Measurements from ENCODE around the gene MESP1.

Gene MESP1

GRCh38 chr15:89743011-89743410 is 8.0 kb downstream of the MESP1 start:
- Histone ChIP-seq H3K4me1 (ENCODE audit: control insufficient read depth, insufficient read depth, low read length) (peaks cover 4% of the 10 kb centered on the region), H3K36me3 (ENCODE audit: control insufficient read depth, insufficient read depth, low read length, severe bottlenecking) (no peaks in the 10 kb centered on the region), H3K9me3 (ENCODE audit: control insufficient read depth, low read length) (no peaks in the 10 kb centered on the region), H3K4me3 (ENCODE audit: low read length) (no peak overlapping the region), H3K9ac (ENCODE audit: low read length) (no peak overlapping the region), H3K27me3 (replicated peaks; ENCODE audit: control insufficient read depth, insufficient read depth, low read length) (peaks cover 13% of the 10 kb centered on the region)
- no peak for DNase-seq (ENCODE audit: low read depth)

GRCh38 chr15:89740137-89740536 is 10.9 kb downstream of the MESP1 start:
- H3K4me3 ChIP-seq (ENCODE audit: low read length) = no peak overlapping the region
- H3K4me1 ChIP-seq (ENCODE audit: control insufficient read depth, insufficient read depth, low read length) = peaks cover 2% of the 10 kb centered on the region
- H3K9ac ChIP-seq (ENCODE audit: low read length) = peak overlapping the region; percentile 22
- H3K27me3 ChIP-seq (replicated peaks; ENCODE audit: control insufficient read depth, insufficient read depth, low read length) = peaks cover 11% of the 10 kb centered on the region
- no peaks in the 10 kb centered on the region for H3K36me3 ChIP-seq (ENCODE audit: control insufficient read depth, insufficient read depth, low read length, severe bottlenecking)
- DNase-seq (ENCODE audit: low read depth) = peak; percentile 87
- H3K9me3 ChIP-seq (ENCODE audit: control insufficient read depth, low read length) = no peaks in the 10 kb centered on the region

GRCh38 chr15:89735773-89736172 is 15.3 kb downstream of the MESP1 start:
- no peaks in the 10 kb centered on the region for H3K36me3 ChIP-seq (ENCODE audit: control insufficient read depth, insufficient read depth, low read length, severe bottlenecking)
- no peak overlapping the region for H3K4me3 ChIP-seq (ENCODE audit: low read length)
- peaks cover 21% of the 10 kb centered on the region for H3K27me3 ChIP-seq (replicated peaks; ENCODE audit: control insufficient read depth, insufficient read depth, low read length)
- H3K4me1 ChIP-seq (ENCODE audit: control insufficient read depth, insufficient read depth, low read length) = peaks cover 11% of the 10 kb centered on the region
- no peaks in the 10 kb centered on the region for H3K9me3 ChIP-seq (ENCODE audit: control insufficient read depth, low read length)
- no peak overlapping the region for H3K9ac ChIP-seq (ENCODE audit: low read length)
- DNase-seq (ENCODE audit: low read depth) = no peak

GRCh38 chr15:89732451-89733172 is 18.4 kb downstream of the MESP1 start:
- H3K4me3 ChIP-seq (ENCODE audit: low read length) = no peak overlapping the region
- H3K9ac ChIP-seq (ENCODE audit: low read length) = peak overlapping the region; percentile 4
- no peaks in the 10 kb centered on the region for H3K36me3 ChIP-seq (ENCODE audit: control insufficient read depth, insufficient read depth, low read length, severe bottlenecking)
- no peak for DNase-seq (ENCODE audit: low read depth)
- peaks cover 34% of the 10 kb centered on the region for H3K4me1 ChIP-seq (ENCODE audit: control insufficient read depth, insufficient read depth, low read length)
- no peaks in the 10 kb centered on the region for H3K9me3 ChIP-seq (ENCODE audit: control insufficient read depth, low read length)
- H3K27me3 ChIP-seq (replicated peaks; ENCODE audit: control insufficient read depth, insufficient read depth, low read length) = peaks cover 21% of the 10 kb centered on the region

GRCh38 chr15:89731275-89731674 is 19.8 kb downstream of the MESP1 start:
- Histone ChIP-seq H3K4me1 (ENCODE audit: control insufficient read depth, insufficient read depth, low read length) (peaks cover 47% of the 10 kb centered on the region), H3K4me3 (ENCODE audit: low read length) (no peak overlapping the region), H3K27me3 (replicated peaks; ENCODE audit: control insufficient read depth, insufficient read depth, low read length) (peaks cover 21% of the 10 kb centered on the region), H3K9me3 (ENCODE audit: control insufficient read depth, low read length) (no peaks in the 10 kb centered on the region), H3K36me3 (ENCODE audit: control insufficient read depth, insufficient read depth, low read length, severe bottlenecking) (no peaks in the 10 kb centered on the region), H3K9ac (ENCODE audit: low read length) (no peak overlapping the region)
- DNase-seq (ENCODE audit: low read depth) = no peak

GRCh38 chr15:89728254-89728653 is 22.8 kb downstream of the MESP1 start:
- peak; percentile 66 for DNase-seq (ENCODE audit: low read depth)
- peaks cover 9% of the 10 kb centered on the region for H3K9me3 ChIP-seq (ENCODE audit: control insufficient read depth, low read length)
- peaks cover 47% of the 10 kb centered on the region for H3K4me1 ChIP-seq (ENCODE audit: control insufficient read depth, insufficient read depth, low read length)
- H3K9ac ChIP-seq (ENCODE audit: low read length) = peak overlapping the region; percentile 74
- no peaks in the 10 kb centered on the region for H3K36me3 ChIP-seq (ENCODE audit: control insufficient read depth, insufficient read depth, low read length, severe bottlenecking)
- H3K27me3 ChIP-seq (replicated peaks; ENCODE audit: control insufficient read depth, insufficient read depth, low read length) = peaks cover under 1% of the 10 kb centered on the region
- H3K4me3 ChIP-seq (ENCODE audit: low read length) = peak overlapping the region; percentile 32

GRCh38 chr15:89725064-89725463 is 26.0 kb downstream of the MESP1 start:
- H3K9ac ChIP-seq (ENCODE audit: low read length) = no peak overlapping the region
- DNase-seq (ENCODE audit: low read depth) = no peak
- peaks cover 35% of the 10 kb centered on the region for H3K4me1 ChIP-seq (ENCODE audit: control insufficient read depth, insufficient read depth, low read length)
- H3K36me3 ChIP-seq (ENCODE audit: control insufficient read depth, insufficient read depth, low read length, severe bottlenecking) = no peaks in the 10 kb centered on the region
- no peaks in the 10 kb centered on the region for H3K27me3 ChIP-seq (replicated peaks; ENCODE audit: control insufficient read depth, insufficient read depth, low read length)
- H3K9me3 ChIP-seq (ENCODE audit: control insufficient read depth, low read length) = peaks cover 18% of the 10 kb centered on the region
- no peak overlapping the region for H3K4me3 ChIP-seq (ENCODE audit: low read length)

GRCh38 chr15:89724621-89725020 is 26.4 kb downstream of the MESP1 start:
- Histone ChIP-seq H3K9ac (ENCODE audit: low read length) (no peak overlapping the region), H3K36me3 (ENCODE audit: control insufficient read depth, insufficient read depth, low read length, severe bottlenecking) (no peaks in the 10 kb centered on the region), H3K9me3 (ENCODE audit: control insufficient read depth, low read length) (peaks cover 18% of the 10 kb centered on the region), H3K4me3 (ENCODE audit: low read length) (no peak overlapping the region), H3K4me1 (ENCODE audit: control insufficient read depth, insufficient read depth, low read length) (peaks cover 32% of the 10 kb centered on the region), H3K27me3 (replicated peaks; ENCODE audit: control insufficient read depth, insufficient read depth, low read length) (no peaks in the 10 kb centered on the region)
- DNase-seq (ENCODE audit: low read depth) = no peak

- Histone ChIP-seq H3K27me3 (replicated peaks; ENCODE audit: control insufficient read depth, insufficient read depth, low read length) (no peaks in the 10 kb centered on the region), H3K4me3 (ENCODE audit: low read length) (no peak overlapping the region), H3K9ac (ENCODE audit: low read length) (no peak overlapping the region), H3K36me3 (ENCODE audit: control insufficient read depth, insufficient read depth, low read length, severe bottlenecking) (no peaks in the 10 kb centered on the region), H3K9me3 (ENCODE audit: control insufficient read depth, low read length) (peaks cover 18% of the 10 kb centered on the region), H3K4me1 (ENCODE audit: control insufficient read depth, insufficient read depth, low read length) (peaks cover 18% of the 10 kb centered on the region)
- DNase-seq (ENCODE audit: low read depth) = no peak
These were observed 28.0 kb downstream of the MESP1 start for GRCh38 chr15:89723031-89723430.

GRCh38 chr15:89714775-89715174 is 36.3 kb downstream of the MESP1 start:
- Histone ChIP-seq H3K4me1 (ENCODE audit: control insufficient read depth, insufficient read depth, low read length) (peaks cover 32% of the 10 kb centered on the region), H3K9me3 (ENCODE audit: control insufficient read depth, low read length) (peaks cover 3% of the 10 kb centered on the region), H3K4me3 (ENCODE audit: low read length) (peak overlapping the region; percentile 36), H3K9ac (ENCODE audit: low read length) (peak overlapping the region; percentile 88), H3K27me3 (replicated peaks; ENCODE audit: control insufficient read depth, insufficient read depth, low read length) (no peaks in the 10 kb centered on the region), H3K36me3 (ENCODE audit: control insufficient read depth, insufficient read depth, low read length, severe bottlenecking) (no peaks in the 10 kb centered on the region)
- peak; percentile 37 for DNase-seq (ENCODE audit: low read depth)

GRCh38 chr15:89707577-89707976 is 43.5 kb downstream of the MESP1 start:
- Histone ChIP-seq H3K4me3 (ENCODE audit: low read length) (no peak overlapping the region), H3K27me3 (replicated peaks; ENCODE audit: control insufficient read depth, insufficient read depth, low read length) (no peaks in the 10 kb centered on the region), H3K9me3 (ENCODE audit: control insufficient read depth, low read length) (peaks cover 3% of the 10 kb centered on the region), H3K9ac (ENCODE audit: low read length) (no peak overlapping the region), H3K36me3 (ENCODE audit: control insufficient read depth, insufficient read depth, low read length, severe bottlenecking) (no peaks in the 10 kb centered on the region), H3K4me1 (ENCODE audit: control insufficient read depth, insufficient read depth, low read length) (peaks cover 13% of the 10 kb centered on the region)
- no peak for DNase-seq (ENCODE audit: low read depth)

GRCh38 chr15:89704411-89704810 is 46.6 kb downstream of the MESP1 start:
- no peak overlapping the region for H3K9ac ChIP-seq (ENCODE audit: low read length)
- no peaks in the 10 kb centered on the region for H3K9me3 ChIP-seq (ENCODE audit: control insufficient read depth, low read length)
- DNase-seq (ENCODE audit: low read depth) = no peak
- H3K36me3 ChIP-seq (ENCODE audit: control insufficient read depth, insufficient read depth, low read length, severe bottlenecking) = no peaks in the 10 kb centered on the region
- peaks cover 26% of the 10 kb centered on the region for H3K4me1 ChIP-seq (ENCODE audit: control insufficient read depth, insufficient read depth, low read length)
- H3K27me3 ChIP-seq (replicated peaks; ENCODE audit: control insufficient read depth, insufficient read depth, low read length) = no peaks in the 10 kb centered on the region
- H3K4me3 ChIP-seq (ENCODE audit: low read length) = peak overlapping the region; percentile 36
